Choroid plexus epithelial cell (primary cell): ENCODE data around the gene SUDS3.

Experiments used
- DNase-seq: peaks from one replicate; pipeline ENCODE4 v3.0.0-alpha.2; 2010; ENCODE audit warnings: low read depth
- H3K4me3 ChIP-seq: 2 replicates; pipeline ENCODE4 v1.5.1; 2011; ENCODE audit warnings: low read depth, mild to moderate bottlenecking, control low read depth, low read length, moderate library complexity
- TF ChIP-seq, protein P1 (sequence below): conservative IDR thresholded peaks from 2 replicates; pipeline ENCODE4 v1.5.1; 2011; ENCODE audit warnings: low read depth, mild to moderate bottlenecking, control low read depth, inconsistent platforms, low read length, moderate library complexity

The SUDS3 gene

GRCh38 chr12:118417942-118418341, 41.6 kb downstream of the SUDS3 start:
- no peak for DNase-seq
- TF ChIP-seq, protein P1, sequence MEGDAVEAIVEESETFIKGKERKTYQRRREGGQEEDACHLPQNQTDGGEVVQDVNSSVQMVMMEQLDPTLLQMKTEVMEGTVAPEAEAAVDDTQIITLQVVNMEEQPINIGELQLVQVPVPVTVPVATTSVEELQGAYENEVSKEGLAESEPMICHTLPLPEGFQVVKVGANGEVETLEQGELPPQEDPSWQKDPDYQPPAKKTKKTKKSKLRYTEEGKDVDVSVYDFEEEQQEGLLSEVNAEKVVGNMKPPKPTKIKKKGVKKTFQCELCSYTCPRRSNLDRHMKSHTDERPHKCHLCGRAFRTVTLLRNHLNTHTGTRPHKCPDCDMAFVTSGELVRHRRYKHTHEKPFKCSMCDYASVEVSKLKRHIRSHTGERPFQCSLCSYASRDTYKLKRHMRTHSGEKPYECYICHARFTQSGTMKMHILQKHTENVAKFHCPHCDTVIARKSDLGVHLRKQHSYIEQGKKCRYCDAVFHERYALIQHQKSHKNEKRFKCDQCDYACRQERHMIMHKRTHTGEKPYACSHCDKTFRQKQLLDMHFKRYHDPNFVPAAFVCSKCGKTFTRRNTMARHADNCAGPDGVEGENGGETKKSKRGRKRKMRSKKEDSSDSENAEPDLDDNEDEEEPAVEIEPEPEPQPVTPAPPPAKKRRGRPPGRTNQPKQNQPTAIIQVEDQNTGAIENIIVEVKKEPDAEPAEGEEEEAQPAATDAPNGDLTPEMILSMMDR = no peak

GRCh38 chr12:118418385-118419057, 42.2 kb downstream of the SUDS3 start:
- DNase-seq = no peak
- TF ChIP-seq, protein P1 = no peak
- H3K4me3 ChIP-seq = no peak overlapping the region

More at GRCh38 chr12:118417942-118418341, 41.6 kb downstream of the SUDS3 start:
- no peak overlapping the region for H3K4me3 ChIP-seq

DNA sequence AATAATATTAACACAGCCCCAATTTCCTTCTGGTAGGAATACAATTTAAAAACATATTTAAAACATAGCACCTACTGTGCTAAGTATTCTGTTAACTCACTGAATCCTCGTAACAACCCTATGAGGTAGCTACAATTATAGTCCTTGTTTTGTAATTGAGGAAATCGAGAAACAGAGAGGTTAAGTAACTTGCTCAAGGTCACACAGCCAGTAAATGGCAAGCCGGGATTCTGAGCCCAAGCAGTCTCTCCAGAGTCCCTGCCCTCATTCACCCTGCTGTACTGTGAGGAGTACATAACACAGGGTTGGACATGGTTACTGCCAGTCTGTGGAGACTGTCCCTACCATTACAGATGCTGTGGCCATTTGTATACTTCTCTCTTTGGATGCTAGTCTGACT, 44.3 kb downstream of the SUDS3 start:
- DNase-seq = no peak
- H3K4me3 ChIP-seq = no peak overlapping the region
- TF ChIP-seq, protein P1 = no peak

- no peak for DNase-seq
- TF ChIP-seq, protein P1 = no peak
Measured at GRCh38 chr12:118424884-118425283, 48.5 kb downstream of the SUDS3 start.

DNA sequence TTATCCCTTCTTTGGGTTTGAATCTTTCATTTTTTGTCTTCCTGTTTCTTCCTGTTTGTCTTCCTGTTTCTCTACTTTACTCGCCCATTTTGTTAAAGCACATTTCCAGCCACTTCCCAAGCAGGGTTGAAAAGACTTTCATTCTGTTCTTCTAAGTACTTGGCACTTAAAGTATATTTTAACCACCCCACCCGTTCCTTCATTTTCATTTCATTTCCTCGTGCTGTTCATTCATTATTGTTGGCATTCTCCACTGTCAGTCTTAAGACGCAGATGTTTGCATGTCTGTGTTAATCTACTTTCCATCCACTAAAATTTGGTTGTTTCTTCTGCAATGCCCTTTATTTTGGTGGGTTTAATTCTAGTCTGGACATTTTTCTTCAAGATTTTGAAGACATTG, 49.0 kb downstream of the SUDS3 start:
- H3K4me3 ChIP-seq = no peak overlapping the region
- TF ChIP-seq, protein P1 = no peak
- DNase-seq = no peak

More at GRCh38 chr12:118424884-118425283, 48.5 kb downstream of the SUDS3 start:
- H3K4me3 ChIP-seq = no peak overlapping the region

GRCh38 chr12:118427819-118428218, 51.5 kb downstream of the SUDS3 start:
- DNase-seq = no peak
- TF ChIP-seq, protein P1 = no peak
- no peak overlapping the region for H3K4me3 ChIP-seq

GRCh38 chr12:118428643-118429042, 52.3 kb downstream of the SUDS3 start:
- TF ChIP-seq, protein P1 = no peak
- DNase-seq = no peak
- no peak overlapping the region for H3K4me3 ChIP-seq
